CD8-positive, alpha-beta memory T cell (primary cell): Measurements from ENCODE around the gene CLEC4A. TPM values are rescaled to one million over a fixed set of nuclear protein-coding genes. Genes with fewer than 3 reads are reported as not detected.
"Not testable (repeated sequence)": the region's sequence is repeated elsewhere in the genome, so short reads cannot be mapped to it uniquely, and the experiment has no call there.

Experiments used
- CTCF ChIA-PET: fragments of 350-600 bp; sonication (Branson Sonifier 250); formaldehyde crosslinking; loops from one replicate; lab custom pipeline; 2021; ENCODE audit warnings: antibody characterized with exemption; lab: Charles Lee
- POLR2A ChIA-PET: fragments of 350-600 bp; sonication (Branson Sonifier 250); formaldehyde crosslinking; loops from one replicate; lab custom pipeline; 2021; ENCODE audit warnings: antibody characterized with exemption; lab: Charles Lee
- DNase-seq, 5 donors: peaks; one replicate each; pipeline versions ENCODE4 v3.0.0 to v3.0.0-alpha.2; 2020 to 2022; ENCODE audit warnings: mixed read lengths in 1 of 5
- H3K27ac ChIP-seq: one replicate; pipeline ENCODE4 v1.7.0; 2013; ENCODE audit warnings: low read depth, mild to moderate bottlenecking, low read length, moderate library complexity
- H3K27me3 ChIP-seq: 2 replicates; pipeline ENCODE4 v1.7.0; 2013; ENCODE audit warnings: low read length, mild to moderate bottlenecking; ENCODE audit not compliant: insufficient read depth, poor library complexity, severe bottlenecking
- H3K36me3 ChIP-seq: 2 replicates; pipeline ENCODE4 v1.7.0; 2013; ENCODE audit warnings: mild to moderate bottlenecking, low read length, moderate library complexity; ENCODE audit not compliant: insufficient read depth
- H3K4me1 ChIP-seq: 2 replicates; pipeline ENCODE4 v1.7.0; 2013; ENCODE audit warnings: mild to moderate bottlenecking, low read length, moderate library complexity; ENCODE audit not compliant: insufficient read depth
- H3K4me3 ChIP-seq: 2 replicates; pipeline ENCODE4 v1.7.0; 2013; ENCODE audit warnings: mild to moderate bottlenecking, low read length
- H3K9me3 ChIP-seq: 2 replicates; pipeline ENCODE4 v1.7.0; 2013; ENCODE audit warnings: mild to moderate bottlenecking, low read length
- H3K27ac Mint-ChIP-seq, 8 donors: one replicate each; pipeline ENCODE4 v1.8.0; 2020 to 2021; ENCODE audit warnings: mixed read lengths in 8 of 8, mild to moderate bottlenecking in 6 of 8, inconsistent platforms in 3 of 8, moderate library complexity in 3 of 8
- H3K27me3 Mint-ChIP-seq, 2 donors: one replicate each; pipeline ENCODE4 v1.8.0; 2020 to 2021; ENCODE audit warnings: mixed read lengths in 2 of 2, mild to moderate bottlenecking in 1 of 2, moderate library complexity in 1 of 2
- H3K36me3 Mint-ChIP-seq, 3 donors: one replicate each; pipeline ENCODE4 v1.8.0; 2020 to 2021; ENCODE audit warnings: mixed read lengths in 3 of 3, inconsistent platforms in 1 of 3, mild to moderate bottlenecking in 1 of 3
- H3K4me1 Mint-ChIP-seq, 3 donors: one replicate each; pipeline ENCODE4 v1.8.0; 2020 to 2021; ENCODE audit warnings: mixed read lengths in 3 of 3, inconsistent platforms in 1 of 3, mild to moderate bottlenecking in 1 of 3
- H3K4me3 Mint-ChIP-seq, 7 donors: one replicate each; pipeline ENCODE4 v1.8.0; 2020 to 2021; ENCODE audit warnings: mixed read lengths in 7 of 7, mild to moderate bottlenecking in 6 of 7, moderate library complexity in 4 of 7, inconsistent platforms in 2 of 7
- H3K9me3 Mint-ChIP-seq, 5 donors: one replicate each; pipeline ENCODE4 v1.8.0; 2020 to 2022; ENCODE audit warnings: mixed read lengths in 5 of 5, mild to moderate bottlenecking in 3 of 5, moderate library complexity in 2 of 5, inconsistent platforms in 1 of 5
- polyA plus RNA-seq: library from polyadenylated mRNA; unstranded; fragments of 300-500 nt; fragmentation: Illumina TruSeq; gene quantifications from one replicate; pipeline ENCODE4 v1.2.3, GENCODE V29; 2021
- total RNA-seq, 2 experiments: library from RNA; stranded (reverse); gene quantifications; one replicate each; pipeline ENCODE4 v1.2.3, GENCODE V29; 2021

Gene CLEC4A
- total and polyA plus RNA-seq, 3 experiments from 2014 or later, result 0.42 to 1.1 (median 0.66) TPM

GRCh38 chr12:8188088-8188487 is 64.7 kb downstream of the CLEC4A start:
- H3K27me3 ChIP-seq, H3K4me3 Mint-ChIP-seq, H3K36me3 Mint-ChIP-seq, H3K9me3 Mint-ChIP-seq, H3K4me1 ChIP-seq, H3K27ac ChIP-seq, H3K27ac Mint-ChIP-seq, H3K4me1 Mint-ChIP-seq, H3K9me3 ChIP-seq, H3K36me3 ChIP-seq, POLR2A ChIA-PET, DNase-seq, CTCF ChIA-PET, H3K27me3 Mint-ChIP-seq, H3K4me3 ChIP-seq: not testable (repeated sequence)

Other genes with a start within 250 kb of the CLEC4A start
- 100 to 1,000 TPM; 105 to 106 TPM for gene SLC2A3, start 187.4 kb upstream of the CLEC4A start, total RNA-seq
- 96.6 TPM for gene SLC2A3, start 187.4 kb upstream of the CLEC4A start, polyA plus RNA-seq
- gene FOXJ2, start 90.9 kb upstream of the CLEC4A start, total RNA-seq, result 10 to 100 TPM; 22.3 to 22.5 TPM
- gene FOXJ2, start 90.9 kb upstream of the CLEC4A start, polyA plus RNA-seq, result 18.3 TPM
- gene C3AR1, start 57.3 kb upstream of the CLEC4A start, total RNA-seq, result 1 to 10 TPM; 1.2 to 2.0 TPM
- 15.5 TPM for gene C3AR1, start 57.3 kb upstream of the CLEC4A start, polyA plus RNA-seq
- gene NECAP1, start 41.3 kb upstream of the CLEC4A start, total RNA-seq, result 10 to 100 TPM; 27.1 to 34.0 TPM
- gene NECAP1, start 41.3 kb upstream of the CLEC4A start, polyA plus RNA-seq, result 21.2 TPM
- under 1 TPM in 1 of 2 experiments, not detected in 1; 0.07 TPM for gene ZNF705A, start 33.4 kb downstream of the CLEC4A start, total RNA-seq
- not detected for gene ZNF705A, start 33.4 kb downstream of the CLEC4A start, polyA plus RNA-seq
- gene FAM90A1, start 104.0 kb downstream of the CLEC4A start, total RNA-seq, result not detected
- gene FAM90A1, start 104.0 kb downstream of the CLEC4A start, polyA plus RNA-seq, result 0.12 TPM